Thyroid gland (tissue), 4 donors: Measurements from ENCODE around the gene SLC35E1.

ENCODE experiments used
- POLR2A ChIP-seq, 2 donors: fragments of 450-650 bp; IDR thresholded peaks; one replicate each; pipeline ENCODE4 v1.6.1; 2017; ENCODE audit warnings: antibody characterized with exemption in 2 of 2, mild to moderate bottlenecking in 2 of 2, moderate library complexity in 1 of 2
- TF ChIP-seq, protein P1 (sequence below), 6 experiments: fragments of 200-600 bp in 3 of 6; fragments of 450-650 bp in 3 of 6; sonication (generic) in 3 of 6; IDR thresholded peaks; one replicate each; pipeline ENCODE4 v1.5.1; 2016 to 2019; ENCODE audit warnings: antibody characterized with exemption in 6 of 6, mild to moderate bottlenecking in 2 of 6, inconsistent platforms in 1 of 6, moderate library complexity in 1 of 6

DNA sequence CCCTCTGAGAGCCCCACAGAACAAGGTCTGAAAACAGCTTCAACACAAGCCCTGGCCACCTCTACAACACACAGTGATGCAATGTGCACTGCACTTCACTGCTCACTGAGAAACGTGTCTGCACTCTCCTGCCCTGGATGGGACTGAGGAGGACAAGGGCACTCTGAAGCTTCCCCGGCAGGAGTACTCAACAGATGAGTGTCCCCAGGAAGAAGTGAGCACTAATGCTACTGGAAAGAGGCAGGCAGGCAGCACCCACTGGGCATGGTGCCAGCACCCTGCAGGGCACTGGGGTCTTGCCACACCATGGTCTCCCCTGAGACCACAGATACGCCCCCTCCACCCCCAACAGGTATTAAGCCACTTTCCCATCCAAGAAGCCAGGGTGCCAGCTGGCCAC lies 17.7 kb upstream of the SLC35E1 start:
- TF ChIP-seq, protein P1, sequence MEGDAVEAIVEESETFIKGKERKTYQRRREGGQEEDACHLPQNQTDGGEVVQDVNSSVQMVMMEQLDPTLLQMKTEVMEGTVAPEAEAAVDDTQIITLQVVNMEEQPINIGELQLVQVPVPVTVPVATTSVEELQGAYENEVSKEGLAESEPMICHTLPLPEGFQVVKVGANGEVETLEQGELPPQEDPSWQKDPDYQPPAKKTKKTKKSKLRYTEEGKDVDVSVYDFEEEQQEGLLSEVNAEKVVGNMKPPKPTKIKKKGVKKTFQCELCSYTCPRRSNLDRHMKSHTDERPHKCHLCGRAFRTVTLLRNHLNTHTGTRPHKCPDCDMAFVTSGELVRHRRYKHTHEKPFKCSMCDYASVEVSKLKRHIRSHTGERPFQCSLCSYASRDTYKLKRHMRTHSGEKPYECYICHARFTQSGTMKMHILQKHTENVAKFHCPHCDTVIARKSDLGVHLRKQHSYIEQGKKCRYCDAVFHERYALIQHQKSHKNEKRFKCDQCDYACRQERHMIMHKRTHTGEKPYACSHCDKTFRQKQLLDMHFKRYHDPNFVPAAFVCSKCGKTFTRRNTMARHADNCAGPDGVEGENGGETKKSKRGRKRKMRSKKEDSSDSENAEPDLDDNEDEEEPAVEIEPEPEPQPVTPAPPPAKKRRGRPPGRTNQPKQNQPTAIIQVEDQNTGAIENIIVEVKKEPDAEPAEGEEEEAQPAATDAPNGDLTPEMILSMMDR (IDR thresholded peaks at IDR 0.05): no peak
- no peak for TF ChIP-seq POLR2A (IDR thresholded peaks at IDR 0.05)
